ENCODE measurements around the gene NCSTN. TPM values are rescaled to one million over a fixed set of nuclear protein-coding genes. Genes with fewer than 3 reads are reported as not detected.

The NCSTN gene
- total and polyA plus RNA-seq, 2 of the 13 experiments (the other 11 are each of a cell fraction or from before 2014, with no cell fraction given): 44.2 to 247 TPM

DNA sequence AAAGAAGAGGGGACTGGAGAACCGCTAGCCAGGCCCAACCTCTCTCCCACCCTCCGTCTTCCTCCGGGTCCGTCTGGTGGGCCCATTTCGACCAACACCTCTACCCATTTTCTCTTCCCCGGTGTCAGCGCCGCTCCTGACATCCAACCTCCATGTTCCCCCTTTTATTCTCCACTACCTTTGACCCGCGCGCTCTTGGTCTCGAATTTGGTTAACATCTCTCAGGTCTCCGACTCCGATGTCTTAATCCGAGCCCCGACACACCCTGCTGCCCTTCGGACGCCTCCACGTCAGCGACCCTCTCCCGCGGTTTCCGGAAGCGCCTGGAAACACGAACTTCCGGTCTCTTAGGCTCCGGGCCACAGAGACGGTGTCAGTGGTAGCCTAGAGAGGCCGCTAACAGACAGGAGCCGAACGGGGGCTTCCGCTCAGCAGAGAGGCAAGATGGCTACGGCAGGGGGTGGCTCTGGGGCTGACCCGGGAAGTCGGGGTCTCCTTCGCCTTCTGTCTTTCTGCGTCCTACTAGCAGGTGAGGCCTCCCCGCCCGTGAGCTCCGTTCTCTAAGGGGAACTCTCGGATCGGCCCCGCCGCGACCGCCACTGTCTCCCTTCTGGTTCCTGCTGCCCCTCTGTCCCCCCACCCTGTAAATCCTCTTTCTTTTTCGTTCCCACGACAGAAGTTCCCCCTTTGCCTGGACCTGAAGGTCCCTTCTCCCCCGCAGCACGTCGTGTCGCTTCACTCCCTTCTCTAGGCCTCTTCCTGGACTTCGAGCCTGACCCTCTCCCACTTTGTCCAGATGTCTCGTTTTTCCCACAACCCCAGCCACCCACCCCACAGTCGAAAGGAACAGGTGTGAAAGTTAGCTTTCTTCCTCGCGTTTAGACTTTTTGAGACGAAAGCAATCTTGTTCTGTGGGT is at the start of gene NCSTN, which contains the start of gene COPA (continued):
- TF ChIP-seq SMAD9 (CRISPR knock-in tag; IDR thresholded peaks at IDR 0.05) (0 out of 2 replicates have a peak, but pooled peaks have one; percentile 22), ZNF280B (CRISPR knock-in tag; IDR thresholded peaks at IDR 0.05; ENCODE audit: borderline replicate concordance) (peak; percentile 57; the same call in 1 of the 2 replicates), NR2F6 (IDR thresholded peaks at IDR 0.05) (0 out of 2 replicates have a peak, but pooled peaks have one; percentile 8), NR2F6 (CRISPR knock-in tag; IDR thresholded peaks at IDR 0.05) (no peak), E2F2 (CRISPR knock-in tag; IDR thresholded peaks at IDR 0.05; ENCODE audit: borderline replicate concordance) (no peak), GATAD1 (CRISPR knock-in tag; IDR thresholded peaks at IDR 0.05) (peak; percentile 95), ZMYM2 (CRISPR knock-in tag; IDR thresholded peaks at IDR 0.05) (no peak), ZNF296 (CRISPR knock-in tag; conservative IDR thresholded peaks at IDR 0.05) (no peak), MIER2 (CRISPR knock-in tag; IDR thresholded peaks at IDR 0.05) (0 out of 2 replicates have a peak, but pooled peaks have one; percentile 50), THRA (CRISPR knock-in tag; IDR thresholded peaks at IDR 0.05; ENCODE audit: borderline replicate concordance) (peak; percentile 18; the same call in 1 of the 2 replicates), ERF (CRISPR knock-in tag; IDR thresholded peaks at IDR 0.05) (peak; percentile 64), GTF3A (CRISPR knock-in tag; conservative IDR thresholded peaks at IDR 0.05) (0 out of 2 replicates have a peak, but pooled peaks have one; percentile 25), GLI4 (CRISPR knock-in tag; IDR thresholded peaks at IDR 0.05; ENCODE audit: borderline replicate concordance) (peak; percentile 65; the same call in 1 of the 2 replicates), JUNB (CRISPR knock-in tag; IDR thresholded peaks at IDR 0.05; ENCODE audit: borderline replicate concordance) (peak; percentile 40; the same call in 1 of the 2 replicates), ZNF790 (CRISPR knock-in tag; IDR thresholded peaks at IDR 0.05; ENCODE audit: borderline replicate concordance) (no peak)
- TF ChIP-seq, protein P1, sequence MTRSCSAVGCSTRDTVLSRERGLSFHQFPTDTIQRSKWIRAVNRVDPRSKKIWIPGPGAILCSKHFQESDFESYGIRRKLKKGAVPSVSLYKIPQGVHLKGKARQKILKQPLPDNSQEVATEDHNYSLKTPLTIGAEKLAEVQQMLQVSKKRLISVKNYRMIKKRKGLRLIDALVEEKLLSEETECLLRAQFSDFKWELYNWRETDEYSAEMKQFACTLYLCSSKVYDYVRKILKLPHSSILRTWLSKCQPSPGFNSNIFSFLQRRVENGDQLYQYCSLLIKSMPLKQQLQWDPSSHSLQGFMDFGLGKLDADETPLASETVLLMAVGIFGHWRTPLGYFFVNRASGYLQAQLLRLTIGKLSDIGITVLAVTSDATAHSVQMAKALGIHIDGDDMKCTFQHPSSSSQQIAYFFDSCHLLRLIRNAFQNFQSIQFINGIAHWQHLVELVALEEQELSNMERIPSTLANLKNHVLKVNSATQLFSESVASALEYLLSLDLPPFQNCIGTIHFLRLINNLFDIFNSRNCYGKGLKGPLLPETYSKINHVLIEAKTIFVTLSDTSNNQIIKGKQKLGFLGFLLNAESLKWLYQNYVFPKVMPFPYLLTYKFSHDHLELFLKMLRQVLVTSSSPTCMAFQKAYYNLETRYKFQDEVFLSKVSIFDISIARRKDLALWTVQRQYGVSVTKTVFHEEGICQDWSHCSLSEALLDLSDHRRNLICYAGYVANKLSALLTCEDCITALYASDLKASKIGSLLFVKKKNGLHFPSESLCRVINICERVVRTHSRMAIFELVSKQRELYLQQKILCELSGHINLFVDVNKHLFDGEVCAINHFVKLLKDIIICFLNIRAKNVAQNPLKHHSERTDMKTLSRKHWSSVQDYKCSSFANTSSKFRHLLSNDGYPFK (CRISPR knock-in tag; IDR thresholded peaks at IDR 0.05; ENCODE audit: borderline replicate concordance): peak; percentile 98
- TF ChIP-seq, protein P2, sequence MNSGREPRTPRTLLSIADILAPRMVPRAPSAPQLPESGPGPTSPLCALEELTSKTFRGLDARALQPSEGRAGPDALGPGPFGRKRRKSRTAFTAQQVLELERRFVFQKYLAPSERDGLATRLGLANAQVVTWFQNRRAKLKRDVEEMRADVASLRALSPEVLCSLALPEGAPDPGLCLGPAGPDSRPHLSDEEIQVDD (CRISPR knock-in tag; IDR thresholded peaks at IDR 0.05; ENCODE audit: borderline replicate concordance): 0 out of 2 replicates have a peak, but pooled peaks have one; percentile 36
- TF ChIP-seq, protein P3, sequence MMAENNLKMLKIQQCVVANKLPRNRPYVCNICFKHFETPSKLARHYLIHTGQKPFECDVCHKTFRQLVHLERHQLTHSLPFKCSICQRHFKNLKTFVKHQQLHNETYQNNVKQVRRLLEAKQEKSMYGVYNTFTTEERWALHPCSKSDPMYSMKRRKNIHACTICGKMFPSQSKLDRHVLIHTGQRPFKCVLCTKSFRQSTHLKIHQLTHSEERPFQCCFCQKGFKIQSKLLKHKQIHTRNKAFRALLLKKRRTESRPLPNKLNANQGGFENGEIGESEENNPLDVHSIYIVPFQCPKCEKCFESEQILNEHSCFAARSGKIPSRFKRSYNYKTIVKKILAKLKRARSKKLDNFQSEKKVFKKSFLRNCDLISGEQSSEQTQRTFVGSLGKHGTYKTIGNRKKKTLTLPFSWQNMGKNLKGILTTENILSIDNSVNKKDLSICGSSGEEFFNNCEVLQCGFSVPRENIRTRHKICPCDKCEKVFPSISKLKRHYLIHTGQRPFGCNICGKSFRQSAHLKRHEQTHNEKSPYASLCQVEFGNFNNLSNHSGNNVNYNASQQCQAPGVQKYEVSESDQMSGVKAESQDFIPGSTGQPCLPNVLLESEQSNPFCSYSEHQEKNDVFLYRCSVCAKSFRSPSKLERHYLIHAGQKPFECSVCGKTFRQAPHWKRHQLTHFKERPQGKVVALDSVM (CRISPR knock-in tag; IDR thresholded peaks at IDR 0.05): peak; percentile 51; the same call in 1 of the 2 replicates

Measured in HepG2 (cell line).